IMR-90 (cell line): ENCODE measurements around the gene ATP6AP1.

Experiments used
- RFX5 ChIP-seq: IDR thresholded peaks from 2 replicates; pipeline ENCODE4 v1.8.0; 2012; ENCODE audit warnings: low read depth, mild to moderate bottlenecking, low read length, moderate library complexity
- TF ChIP-seq, protein P1 (sequence below): conservative IDR thresholded peaks from 2 replicates; pipeline ENCODE4 v1.5.1; 2012; ENCODE audit warnings: mild to moderate bottlenecking, low read depth, low read length, improper control_type of control experiment
- TF ChIP-seq, protein P2 (sequence below): fragments of 150-350 bp; IDR thresholded peaks from 2 replicates; pipeline ENCODE4 v1.6.1; 2017; ENCODE audit warnings: mild to moderate bottlenecking, antibody characterized with exemption, low read length, low read depth

- TF ChIP-seq, protein P1, sequence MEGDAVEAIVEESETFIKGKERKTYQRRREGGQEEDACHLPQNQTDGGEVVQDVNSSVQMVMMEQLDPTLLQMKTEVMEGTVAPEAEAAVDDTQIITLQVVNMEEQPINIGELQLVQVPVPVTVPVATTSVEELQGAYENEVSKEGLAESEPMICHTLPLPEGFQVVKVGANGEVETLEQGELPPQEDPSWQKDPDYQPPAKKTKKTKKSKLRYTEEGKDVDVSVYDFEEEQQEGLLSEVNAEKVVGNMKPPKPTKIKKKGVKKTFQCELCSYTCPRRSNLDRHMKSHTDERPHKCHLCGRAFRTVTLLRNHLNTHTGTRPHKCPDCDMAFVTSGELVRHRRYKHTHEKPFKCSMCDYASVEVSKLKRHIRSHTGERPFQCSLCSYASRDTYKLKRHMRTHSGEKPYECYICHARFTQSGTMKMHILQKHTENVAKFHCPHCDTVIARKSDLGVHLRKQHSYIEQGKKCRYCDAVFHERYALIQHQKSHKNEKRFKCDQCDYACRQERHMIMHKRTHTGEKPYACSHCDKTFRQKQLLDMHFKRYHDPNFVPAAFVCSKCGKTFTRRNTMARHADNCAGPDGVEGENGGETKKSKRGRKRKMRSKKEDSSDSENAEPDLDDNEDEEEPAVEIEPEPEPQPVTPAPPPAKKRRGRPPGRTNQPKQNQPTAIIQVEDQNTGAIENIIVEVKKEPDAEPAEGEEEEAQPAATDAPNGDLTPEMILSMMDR, result no peak
- TF ChIP-seq, protein P2, sequence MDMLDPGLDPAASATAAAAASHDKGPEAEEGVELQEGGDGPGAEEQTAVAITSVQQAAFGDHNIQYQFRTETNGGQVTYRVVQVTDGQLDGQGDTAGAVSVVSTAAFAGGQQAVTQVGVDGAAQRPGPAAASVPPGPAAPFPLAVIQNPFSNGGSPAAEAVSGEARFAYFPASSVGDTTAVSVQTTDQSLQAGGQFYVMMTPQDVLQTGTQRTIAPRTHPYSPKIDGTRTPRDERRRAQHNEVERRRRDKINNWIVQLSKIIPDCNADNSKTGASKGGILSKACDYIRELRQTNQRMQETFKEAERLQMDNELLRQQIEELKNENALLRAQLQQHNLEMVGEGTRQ, result no peak
- no peak for TF ChIP-seq RFX5
Observed at GRCh38 chrX:154431341-154431740, 2.9 kb downstream of the ATP6AP1 start.
